Erythroblast (primary cell): Measurements from ENCODE around the gene PPP1R36.

ENCODE experiments used
- GATA1 ChIP-seq: IDR thresholded peaks from 2 replicates; pipeline ENCODE4 v1.6.1; 2011; ENCODE audit warnings: low read depth, mild to moderate bottlenecking, control low read depth, low read length, moderate library complexity
- POLR2A ChIP-seq: IDR thresholded peaks from 2 replicates; pipeline ENCODE4 v1.6.1; 2011; ENCODE audit warnings: mild to moderate bottlenecking, low read length

DNA sequence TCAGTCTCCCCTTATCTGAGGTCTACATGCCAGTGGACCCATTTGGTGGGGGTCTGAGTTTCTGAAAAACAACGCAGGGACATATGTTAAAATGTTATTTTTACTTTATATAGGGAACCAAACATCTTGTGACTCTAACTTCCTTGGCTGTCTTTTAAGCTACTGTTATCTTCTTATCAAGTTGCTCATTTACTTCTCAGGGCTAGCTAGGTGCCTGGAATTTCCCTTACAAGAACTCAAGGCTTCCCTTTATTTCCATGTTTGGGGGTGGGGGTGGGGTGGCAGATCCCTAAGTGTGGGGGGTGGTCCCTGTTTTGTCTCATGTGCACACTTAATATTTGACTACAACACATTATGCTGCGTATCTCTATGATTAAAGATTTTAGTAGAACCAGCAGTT, 31.6 kb downstream of the PPP1R36 start:
- TF ChIP-seq POLR2A (no peak), GATA1 (no peak)
